ENCODE results near the gene CDH13.

- TF ChIP-seq CTCF (IDR thresholded peaks at IDR 0.05; ENCODE audit: low read depth, low read length, poor library complexity, severe bottlenecking) (no peak), EZH2phosphoT487 (IDR thresholded peaks at IDR 0.05; ENCODE audit: borderline replicate concordance, low read length) (no peak)
Measured at GRCh38 chr16:82748026-82748425, 121.3 kb downstream of the CDH13 start.

All from DOHH2 (cell line).